Measurements from ENCODE around the gene LYRM4. TPM values are rescaled to one million over a fixed set of nuclear protein-coding genes. Genes with fewer than 3 reads are reported as not detected.

LYRM4 gene
- total RNA-seq, 1 donor from 2014 or later = 28.5 TPM

DNA sequence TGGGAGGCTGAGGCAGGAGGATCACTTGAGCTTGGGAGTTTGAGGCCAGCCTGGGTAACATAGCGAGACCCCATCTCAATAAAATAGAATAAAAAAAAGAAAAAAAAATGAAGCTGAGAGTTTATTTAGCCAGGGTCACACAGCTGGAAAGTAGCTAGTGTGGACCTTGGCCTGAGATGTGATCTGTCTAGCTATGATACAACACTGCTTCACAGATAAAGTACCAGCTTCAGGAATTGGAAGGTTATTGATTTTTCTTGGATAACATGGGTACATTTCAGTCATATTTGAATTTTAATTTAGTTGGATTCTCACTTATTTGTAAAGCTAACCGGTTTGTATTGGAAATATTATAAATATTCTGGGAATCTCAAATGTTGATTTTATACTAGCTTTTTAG is 5.7 kb upstream of the LYRM4 start:
- H3K27ac ChIP-seq (replicated peaks) = no peak overlapping the region
- no peak overlapping the region for H3K4me3 ChIP-seq
- H3K9me3 ChIP-seq (replicated peaks) = no peaks in the 10 kb centered on the region
- DNase-seq = no peak
- peaks cover 16% of the 10 kb centered on the region for H3K4me1 ChIP-seq
- no peak for TF ChIP-seq CTCF (IDR thresholded peaks at IDR 0.05; ENCODE audit: borderline replicate concordance)
- intact Hi-C loops (cut with micrococcal nuclease) = no loop called here
- no peaks in the 10 kb centered on the region for H3K36me3 ChIP-seq
- no peaks in the 10 kb centered on the region for H3K27me3 ChIP-seq (ENCODE audit: low read depth)

GRCh38 chr6:5261545-5262109 is 877 bp upstream of the LYRM4 start:
- H3K27ac ChIP-seq (replicated peaks) = peak overlapping the region; percentile 96
- H3K4me1 ChIP-seq = peaks cover 35% of the 10 kb centered on the region
- peak overlapping the region; percentile 82 for H3K4me3 ChIP-seq
- no peaks in the 10 kb centered on the region for H3K9me3 ChIP-seq (replicated peaks)
- DNase-seq = no peak
- H3K27me3 ChIP-seq (ENCODE audit: low read depth) = no peaks in the 10 kb centered on the region
- TF ChIP-seq CTCF (IDR thresholded peaks at IDR 0.05; ENCODE audit: borderline replicate concordance) = no peak
- intact Hi-C loops (cut with micrococcal nuclease) = no loop called here
- no peaks in the 10 kb centered on the region for H3K36me3 ChIP-seq

DNA sequence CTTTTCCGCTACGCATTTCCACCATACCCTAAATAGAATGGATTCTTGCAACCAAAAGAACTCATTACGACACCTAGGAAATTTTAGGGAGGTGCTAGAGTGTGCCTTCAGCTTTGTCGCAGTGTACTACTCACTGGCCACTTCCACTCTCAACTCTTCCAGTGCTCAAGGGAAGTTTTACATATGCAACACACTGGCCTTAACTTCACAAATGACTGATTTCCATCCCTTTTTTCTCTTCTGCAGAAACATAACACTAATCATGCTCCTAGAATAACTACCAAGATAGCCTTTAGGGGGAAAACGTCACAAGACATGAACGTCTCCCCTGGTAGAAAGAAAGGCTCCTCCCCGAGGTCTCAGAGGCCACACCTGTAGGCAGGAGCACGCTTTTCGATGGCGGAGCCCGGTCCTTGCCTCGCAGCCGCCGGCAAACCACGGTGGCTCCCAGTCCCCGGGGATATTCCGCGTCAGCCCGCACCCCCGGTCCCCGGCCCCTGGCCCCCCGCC is 584 bp downstream of the LYRM4 start:
- peak overlapping the region; percentile 96 for H3K27ac ChIP-seq (replicated peaks)
- no peaks in the 10 kb centered on the region for H3K27me3 ChIP-seq (ENCODE audit: low read depth)
- H3K36me3 ChIP-seq = no peaks in the 10 kb centered on the region
- no peak for TF ChIP-seq CTCF (IDR thresholded peaks at IDR 0.05; ENCODE audit: borderline replicate concordance)
- DNase-seq = no peak
- H3K9me3 ChIP-seq (replicated peaks) = no peaks in the 10 kb centered on the region
- H3K4me3 ChIP-seq = peak overlapping the region; percentile 82
- H3K4me1 ChIP-seq = peaks cover 35% of the 10 kb centered on the region
- intact Hi-C loops (cut with micrococcal nuclease) = no loop called here

GRCh38 chr6:5259428-5259827 is 1.3 kb downstream of the LYRM4 start:
- H3K36me3 ChIP-seq = no peaks in the 10 kb centered on the region
- no peaks in the 10 kb centered on the region for H3K27me3 ChIP-seq (ENCODE audit: low read depth)
- H3K9me3 ChIP-seq (replicated peaks) = no peaks in the 10 kb centered on the region
- no peak for DNase-seq
- no peak for TF ChIP-seq CTCF (IDR thresholded peaks at IDR 0.05; ENCODE audit: borderline replicate concordance)
- H3K4me1 ChIP-seq = peaks cover 35% of the 10 kb centered on the region
- no peak overlapping the region for H3K27ac ChIP-seq (replicated peaks)
- intact Hi-C loops (cut with micrococcal nuclease) = no loop called here
- H3K4me3 ChIP-seq = peak overlapping the region; percentile 82

DNA sequence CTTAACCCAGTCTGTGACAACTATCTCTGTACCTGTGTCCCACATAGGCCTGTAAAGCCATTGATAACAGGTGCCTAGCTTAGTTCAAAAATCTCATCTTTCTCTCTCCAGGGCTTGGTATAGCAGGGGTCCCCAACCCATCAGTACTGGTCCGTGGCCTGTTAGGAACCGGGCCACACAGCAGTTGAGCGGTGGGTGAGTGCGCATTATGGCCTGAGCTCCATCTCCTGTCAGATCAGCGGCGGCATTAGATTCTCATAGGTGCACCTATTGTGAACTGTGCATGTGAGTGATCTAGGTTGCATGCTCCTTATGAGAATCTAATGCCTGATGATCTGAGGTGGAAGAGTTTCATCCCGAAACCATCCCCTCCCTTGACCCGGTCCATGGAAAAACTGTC is 3.4 kb downstream of the LYRM4 start:
- no peak overlapping the region for H3K27ac ChIP-seq (replicated peaks)
- peaks cover 4% of the 10 kb centered on the region for H3K36me3 ChIP-seq
- H3K9me3 ChIP-seq (replicated peaks) = no peaks in the 10 kb centered on the region
- no peak for TF ChIP-seq CTCF (IDR thresholded peaks at IDR 0.05; ENCODE audit: borderline replicate concordance)
- H3K27me3 ChIP-seq (ENCODE audit: low read depth) = no peaks in the 10 kb centered on the region
- intact Hi-C loops (cut with micrococcal nuclease) = no loop called here
- H3K4me3 ChIP-seq = no peak overlapping the region
- peaks cover 29% of the 10 kb centered on the region for H3K4me1 ChIP-seq
- DNase-seq = no peak

Measured in left ventricle myocardium inferior (tissue), 1 donor.